ENCODE data around the gene TACC3. TPM values are rescaled to one million over a fixed set of nuclear protein-coding genes. Genes with fewer than 3 reads are reported as not detected.
A peak's percentile ranks its signal among the peaks of the same experiment; 100 is the strongest.

The TACC3 gene
- total RNA-seq, 1 donor from 2014 or later, result 15.0 TPM

DNA sequence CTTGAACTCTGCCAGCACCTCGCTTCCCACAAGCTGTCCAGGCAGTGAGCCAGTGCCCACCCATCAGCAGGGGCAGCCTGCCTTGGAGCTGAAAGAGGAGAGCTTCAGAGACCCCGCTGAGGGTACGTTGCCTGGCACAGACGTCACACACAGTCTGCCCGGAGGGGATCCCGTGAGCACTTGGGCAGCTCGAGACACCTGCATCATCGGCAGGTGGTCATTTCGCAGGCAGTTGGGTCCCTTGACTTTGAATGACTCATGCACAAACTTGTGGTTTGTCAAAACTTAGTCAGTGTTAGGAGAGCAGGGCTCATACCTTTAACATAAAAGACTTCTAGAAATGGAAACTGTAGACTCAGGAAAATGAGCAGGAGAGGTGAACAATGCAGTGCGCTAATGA lies 9.9 kb downstream of the TACC3 start:
- peaks cover 9% of the 10 kb centered on the region for H3K36me3 Mint-ChIP-seq (ENCODE audit: low read depth, unreplicated experiment)
- Histone ChIP-seq H3K4me2 (ENCODE audit: low read length) (peak overlapping the region; percentile 47), H3K9me3 (ENCODE audit: insufficient read depth, low read depth, low read length) (no peaks in the 10 kb centered on the region), H4K20me1 (ENCODE audit: insufficient read depth, low read length) (peaks cover 45% of the 10 kb centered on the region), H3K27ac (ENCODE audit: low read depth, low read length) (peak overlapping the region; percentile 43), H3K36me3 (ENCODE audit: insufficient read depth, low read length) (peaks cover 18% of the 10 kb centered on the region), H3K4me3 (ENCODE audit: insufficient read depth, low read depth, low read length) (no peak overlapping the region), H3K9ac (ENCODE audit: low read length) (no peak overlapping the region), H3K79me2 (ENCODE audit: insufficient read depth, low read length) (peaks cover 69% of the 10 kb centered on the region), H3K27me3 (ENCODE audit: insufficient read depth, low read length) (no peaks in the 10 kb centered on the region), H2AFZ (ENCODE audit: low read depth, low read length) (no peak overlapping the region), H3K4me1 (ENCODE audit: insufficient read depth, low read length) (peaks cover 30% of the 10 kb centered on the region)
- no peak for FAIRE-seq
- no peak overlapping the region for H3K27ac Mint-ChIP-seq (ENCODE audit: unreplicated experiment)
- peak; percentile 67 for DNase-seq (ENCODE audit: low read depth)
- peaks cover 19% of the 10 kb centered on the region for H3K4me1 Mint-ChIP-seq (ENCODE audit: low read depth, unreplicated experiment)
- TF ChIP-seq, protein P1, sequence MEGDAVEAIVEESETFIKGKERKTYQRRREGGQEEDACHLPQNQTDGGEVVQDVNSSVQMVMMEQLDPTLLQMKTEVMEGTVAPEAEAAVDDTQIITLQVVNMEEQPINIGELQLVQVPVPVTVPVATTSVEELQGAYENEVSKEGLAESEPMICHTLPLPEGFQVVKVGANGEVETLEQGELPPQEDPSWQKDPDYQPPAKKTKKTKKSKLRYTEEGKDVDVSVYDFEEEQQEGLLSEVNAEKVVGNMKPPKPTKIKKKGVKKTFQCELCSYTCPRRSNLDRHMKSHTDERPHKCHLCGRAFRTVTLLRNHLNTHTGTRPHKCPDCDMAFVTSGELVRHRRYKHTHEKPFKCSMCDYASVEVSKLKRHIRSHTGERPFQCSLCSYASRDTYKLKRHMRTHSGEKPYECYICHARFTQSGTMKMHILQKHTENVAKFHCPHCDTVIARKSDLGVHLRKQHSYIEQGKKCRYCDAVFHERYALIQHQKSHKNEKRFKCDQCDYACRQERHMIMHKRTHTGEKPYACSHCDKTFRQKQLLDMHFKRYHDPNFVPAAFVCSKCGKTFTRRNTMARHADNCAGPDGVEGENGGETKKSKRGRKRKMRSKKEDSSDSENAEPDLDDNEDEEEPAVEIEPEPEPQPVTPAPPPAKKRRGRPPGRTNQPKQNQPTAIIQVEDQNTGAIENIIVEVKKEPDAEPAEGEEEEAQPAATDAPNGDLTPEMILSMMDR (IDR thresholded peaks at IDR 0.05; ENCODE audit: insufficient read depth, low read depth, low read length), result no peak
- TF ChIP-seq EZH2 (IDR thresholded peaks at IDR 0.05; ENCODE audit: insufficient read depth, low read length), result no peak
- no peak overlapping the region for H3K4me3 Mint-ChIP-seq (ENCODE audit: unreplicated experiment)
- no peaks in the 10 kb centered on the region for H3K9me3 Mint-ChIP-seq (ENCODE audit: unreplicated experiment)
- no peaks in the 10 kb centered on the region for H3K27me3 Mint-ChIP-seq (ENCODE audit: low read depth, unreplicated experiment)

GRCh38 chr4:1732911-1733310 lies 11.6 kb downstream of the TACC3 start:
- no peak overlapping the region for H3K4me3 Mint-ChIP-seq (ENCODE audit: unreplicated experiment)
- peaks cover 4% of the 10 kb centered on the region for H3K4me1 Mint-ChIP-seq (ENCODE audit: low read depth, unreplicated experiment)
- no peak overlapping the region for H3K27ac Mint-ChIP-seq (ENCODE audit: unreplicated experiment)
- Histone ChIP-seq H3K36me3 (ENCODE audit: insufficient read depth, low read length) (peaks cover 24% of the 10 kb centered on the region), H3K4me1 (ENCODE audit: insufficient read depth, low read length) (peaks cover 14% of the 10 kb centered on the region), H3K9ac (ENCODE audit: low read length) (no peak overlapping the region), H3K9me3 (ENCODE audit: insufficient read depth, low read depth, low read length) (peaks cover 11% of the 10 kb centered on the region), H2AFZ (ENCODE audit: low read depth, low read length) (no peak overlapping the region), H3K4me2 (ENCODE audit: low read length) (no peak overlapping the region), H3K27ac (ENCODE audit: low read depth, low read length) (no peak overlapping the region), H3K4me3 (ENCODE audit: insufficient read depth, low read depth, low read length) (no peak overlapping the region), H4K20me1 (ENCODE audit: insufficient read depth, low read length) (peaks cover 45% of the 10 kb centered on the region), H3K27me3 (ENCODE audit: insufficient read depth, low read length) (no peaks in the 10 kb centered on the region), H3K79me2 (ENCODE audit: insufficient read depth, low read length) (peaks cover 60% of the 10 kb centered on the region)
- H3K36me3 Mint-ChIP-seq (ENCODE audit: low read depth, unreplicated experiment), result peaks cover 15% of the 10 kb centered on the region
- no peaks in the 10 kb centered on the region for H3K27me3 Mint-ChIP-seq (ENCODE audit: low read depth, unreplicated experiment)
- no peak for FAIRE-seq
- H3K9me3 Mint-ChIP-seq (ENCODE audit: unreplicated experiment), result peaks cover 1% of the 10 kb centered on the region
- TF ChIP-seq, protein P1 (IDR thresholded peaks at IDR 0.05; ENCODE audit: insufficient read depth, low read depth, low read length), result no peak
- TF ChIP-seq EZH2 (IDR thresholded peaks at IDR 0.05; ENCODE audit: insufficient read depth, low read length), result no peak
- no peak for DNase-seq (ENCODE audit: low read depth)

DNA sequence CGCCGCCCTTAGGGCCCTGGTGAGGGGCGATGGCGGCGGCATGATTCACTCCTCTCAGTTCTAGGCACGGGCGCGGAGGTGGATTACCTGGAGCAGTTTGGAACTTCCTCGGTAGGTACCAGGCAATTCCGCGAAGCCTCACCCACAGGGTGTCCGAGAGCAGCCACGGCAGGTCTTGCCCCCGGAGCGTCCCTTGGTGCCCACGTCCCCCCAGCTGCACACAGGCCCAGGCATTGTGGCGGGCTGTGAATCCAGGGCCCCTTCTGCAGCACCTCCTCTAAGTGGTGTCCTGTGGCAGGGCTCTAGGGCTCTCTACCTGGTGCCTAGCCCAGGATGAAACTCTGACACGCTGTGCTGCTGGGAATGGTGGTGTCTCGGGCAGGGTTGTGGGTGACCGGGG lies 13.9 kb downstream of the TACC3 start:
- Histone ChIP-seq H3K9ac (ENCODE audit: low read length) (no peak overlapping the region), H3K9me3 (ENCODE audit: insufficient read depth, low read depth, low read length) (peaks cover 19% of the 10 kb centered on the region), H3K27ac (ENCODE audit: low read depth, low read length) (no peak overlapping the region), H3K4me3 (ENCODE audit: insufficient read depth, low read depth, low read length) (no peak overlapping the region), H3K27me3 (ENCODE audit: insufficient read depth, low read length) (no peaks in the 10 kb centered on the region), H2AFZ (ENCODE audit: low read depth, low read length) (no peak overlapping the region), H4K20me1 (ENCODE audit: insufficient read depth, low read length) (peaks cover 30% of the 10 kb centered on the region), H3K79me2 (ENCODE audit: insufficient read depth, low read length) (peaks cover 39% of the 10 kb centered on the region), H3K4me1 (ENCODE audit: insufficient read depth, low read length) (peaks cover 9% of the 10 kb centered on the region), H3K36me3 (ENCODE audit: insufficient read depth, low read length) (peaks cover 27% of the 10 kb centered on the region), H3K4me2 (ENCODE audit: low read length) (no peak overlapping the region)
- peaks cover 13% of the 10 kb centered on the region for H3K9me3 Mint-ChIP-seq (ENCODE audit: unreplicated experiment)
- H3K27me3 Mint-ChIP-seq (ENCODE audit: low read depth, unreplicated experiment), result no peaks in the 10 kb centered on the region
- TF ChIP-seq EZH2 (IDR thresholded peaks at IDR 0.05; ENCODE audit: insufficient read depth, low read length), result no peak
- TF ChIP-seq, protein P1 (IDR thresholded peaks at IDR 0.05; ENCODE audit: insufficient read depth, low read depth, low read length), result no peak
- H3K27ac Mint-ChIP-seq (ENCODE audit: unreplicated experiment), result no peak overlapping the region
- H3K4me3 Mint-ChIP-seq (ENCODE audit: unreplicated experiment), result no peak overlapping the region
- DNase-seq (ENCODE audit: low read depth) (no peak), FAIRE-seq (no peak)
- H3K36me3 Mint-ChIP-seq (ENCODE audit: low read depth, unreplicated experiment), result peaks cover 27% of the 10 kb centered on the region
- H3K4me1 Mint-ChIP-seq (ENCODE audit: low read depth, unreplicated experiment), result peaks cover 4% of the 10 kb centered on the region

Data from astrocyte (in vitro differentiated cells and primary cell).